K562 treated with DMSO at 1 percent for 24 hours (cell line): Measurements from ENCODE around the gene SRPRA. TPM values are rescaled to one million over a fixed set of nuclear protein-coding genes. Genes with fewer than 3 reads are reported as not detected.

Experiments
- total RNA-seq: library from RNA; unstranded; fragments of 300-600 nt; gene quantifications from 2 replicates; pipeline ENCODE4 v1.2.3, GENCODE V29; 2022; ENCODE audit warnings: low read depth; ENCODE audit not compliant: insufficient read depth

SRPRA gene, protein sequence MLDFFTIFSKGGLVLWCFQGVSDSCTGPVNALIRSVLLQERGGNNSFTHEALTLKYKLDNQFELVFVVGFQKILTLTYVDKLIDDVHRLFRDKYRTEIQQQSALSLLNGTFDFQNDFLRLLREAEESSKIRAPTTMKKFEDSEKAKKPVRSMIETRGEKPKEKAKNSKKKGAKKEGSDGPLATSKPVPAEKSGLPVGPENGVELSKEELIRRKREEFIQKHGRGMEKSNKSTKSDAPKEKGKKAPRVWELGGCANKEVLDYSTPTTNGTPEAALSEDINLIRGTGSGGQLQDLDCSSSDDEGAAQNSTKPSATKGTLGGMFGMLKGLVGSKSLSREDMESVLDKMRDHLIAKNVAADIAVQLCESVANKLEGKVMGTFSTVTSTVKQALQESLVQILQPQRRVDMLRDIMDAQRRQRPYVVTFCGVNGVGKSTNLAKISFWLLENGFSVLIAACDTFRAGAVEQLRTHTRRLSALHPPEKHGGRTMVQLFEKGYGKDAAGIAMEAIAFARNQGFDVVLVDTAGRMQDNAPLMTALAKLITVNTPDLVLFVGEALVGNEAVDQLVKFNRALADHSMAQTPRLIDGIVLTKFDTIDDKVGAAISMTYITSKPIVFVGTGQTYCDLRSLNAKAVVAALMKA
- 103 and 106 TPM in 2 replicates for total RNA-seq

DNA sequence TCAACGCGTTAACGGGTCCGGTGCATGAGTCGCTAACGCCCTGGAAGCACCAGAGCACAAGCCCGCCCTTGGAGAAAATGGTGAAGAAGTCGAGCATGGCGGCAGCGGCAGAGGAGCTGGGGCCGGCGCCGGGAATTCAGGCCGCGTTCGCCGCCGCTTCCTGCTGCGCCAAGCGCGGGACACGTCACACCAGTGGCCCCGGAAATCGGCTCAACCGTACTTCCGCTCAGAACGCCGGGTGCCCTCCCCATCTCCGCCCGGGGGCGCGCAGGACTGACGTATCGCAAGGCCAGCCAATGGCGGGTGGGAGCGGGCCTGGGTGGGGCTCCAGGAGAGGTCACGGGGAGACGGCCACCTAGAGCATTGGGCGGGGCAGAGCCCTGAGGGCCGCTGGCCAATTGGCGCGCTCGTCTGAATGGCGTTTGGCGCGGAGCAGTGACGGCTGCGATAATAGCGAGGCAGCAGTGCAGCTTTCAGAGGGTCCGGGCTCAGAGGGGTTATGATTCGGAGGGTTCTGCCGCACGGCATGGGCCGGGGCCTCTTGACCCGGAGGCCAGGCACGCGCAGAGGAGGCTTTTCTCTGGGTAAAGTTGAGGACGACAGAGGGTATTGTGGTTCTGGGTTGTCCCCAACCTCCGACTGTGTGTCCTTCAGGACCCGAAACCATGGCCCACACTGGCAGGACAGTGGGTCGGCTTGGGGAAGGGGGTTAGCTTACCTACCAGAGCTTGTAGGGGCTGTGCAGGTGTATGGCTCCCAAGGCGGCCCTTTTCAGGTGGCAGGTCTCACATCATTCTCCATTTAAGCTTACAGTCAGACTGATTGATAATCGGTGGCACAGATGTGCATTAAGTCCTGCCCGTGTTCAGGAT, at the start of gene SRPRA, which contains the start of gene FOXRED1:
Gene SRPRA (minus strand): TSS at position 188 of the 872 bp plus-strand sequence. CDS start 91 bp downstream, at position 97.
Gene FOXRED1 (plus strand): TSS at position 447 of the 872 bp plus-strand sequence. CDS start 53 bp downstream, at position 500.

DNA sequence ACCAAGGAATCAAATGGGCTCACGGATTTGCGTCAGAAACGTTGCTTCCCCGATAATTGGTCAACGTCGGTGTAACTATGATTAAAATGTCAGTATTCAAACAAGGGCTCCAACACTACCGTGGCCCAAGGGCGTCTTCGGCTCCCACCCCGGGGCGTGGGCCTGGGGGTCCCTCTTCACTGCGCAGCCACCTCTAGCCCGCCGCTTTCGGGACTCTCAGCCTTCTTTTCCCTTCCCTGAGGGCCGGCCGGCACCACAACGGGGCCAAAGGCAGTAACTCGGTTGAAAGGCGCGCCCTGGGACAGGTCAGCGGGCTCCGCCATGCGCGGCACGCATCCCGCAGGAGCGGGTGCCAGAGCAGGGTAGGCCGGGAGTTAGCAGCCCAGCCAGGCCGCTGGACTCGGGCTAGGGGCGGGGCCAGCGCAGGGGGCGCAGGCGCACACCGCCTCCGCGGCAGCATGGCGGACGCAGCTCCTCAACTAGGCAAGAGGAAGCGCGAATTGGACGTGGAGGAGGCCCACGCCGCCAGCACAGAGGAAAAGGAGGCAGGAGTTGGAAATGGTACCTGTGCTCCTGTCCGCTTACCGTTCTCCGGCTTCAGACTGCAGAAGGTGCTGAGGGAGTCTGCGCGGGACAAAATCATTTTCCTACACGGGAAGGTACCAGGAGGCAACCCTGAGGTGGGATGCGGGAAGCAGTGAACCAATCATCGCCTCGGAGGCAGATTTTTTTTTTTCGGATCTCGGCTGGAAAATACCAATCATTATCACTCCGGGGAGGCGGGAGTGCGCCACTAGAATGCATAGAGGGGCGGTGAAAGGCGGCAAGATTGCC, 35.1 kb upstream of the SRPRA start, which contains the start of gene DCPS:
Gene DCPS (plus strand): TSS at position 438 of the 834 bp plus-strand sequence. CDS start 21 bp downstream, at position 459.

DNA sequence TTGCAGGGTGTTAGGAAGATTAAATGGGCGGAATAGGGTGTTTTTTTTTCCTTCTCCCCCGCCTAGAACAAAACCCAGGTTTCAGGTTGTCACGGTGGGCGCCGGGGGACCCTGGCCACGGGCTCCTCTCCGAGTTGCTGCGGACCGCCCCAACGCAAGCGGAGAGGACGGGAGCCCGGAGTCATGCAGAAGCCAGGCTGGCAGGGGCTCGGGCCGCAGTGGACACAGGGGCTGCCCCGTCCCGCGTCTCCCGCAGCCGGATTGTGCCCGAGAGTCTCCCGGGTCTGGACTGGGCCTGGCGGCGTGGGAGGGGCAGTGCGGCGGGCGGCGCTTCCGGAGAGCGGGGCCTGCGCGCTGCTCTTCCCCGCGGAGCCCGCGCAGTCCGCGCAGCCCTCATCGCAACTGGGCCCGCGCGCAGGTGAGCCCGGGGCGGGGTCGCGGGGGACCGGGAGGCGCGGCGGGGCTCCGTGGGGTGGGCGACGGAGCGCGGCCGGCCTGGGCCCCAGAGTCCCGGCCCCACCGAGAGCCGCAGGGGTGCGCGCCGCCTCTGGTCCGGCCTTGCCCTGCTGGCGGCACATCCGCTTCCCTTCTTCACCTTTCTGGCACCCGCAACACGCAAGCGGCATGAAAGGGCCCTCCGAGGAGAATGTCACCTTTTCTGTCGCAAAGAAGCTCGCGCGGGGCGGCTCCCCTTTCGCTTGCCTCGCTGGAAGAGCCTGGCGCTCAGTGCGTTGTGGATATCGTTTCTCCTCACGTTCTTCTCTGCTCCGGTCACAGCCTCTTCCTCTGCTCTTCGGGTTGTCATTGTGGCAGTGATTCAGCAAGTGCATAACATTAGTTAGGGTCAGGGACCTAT, 14.3 kb upstream of the SRPRA start, which contains the start of gene TIRAP:
Gene TIRAP (plus strand): TSS at position 358 of the 856 bp plus-strand sequence. CDS start 7,802 bp downstream, outside the sequence.

Other genes with a start within 250 kb of the SRPRA start
- 1.1 and 1.6 TPM in 2 replicates for gene CDON, start 206.0 kb downstream of the SRPRA start, total RNA-seq
- gene RPUSD4, start 57.2 kb downstream of the SRPRA start, total RNA-seq: 15.4 and 16.0 TPM in 2 replicates
- 8.6 and 11.7 TPM in 2 replicates for gene FAM118B, start 57.1 kb downstream of the SRPRA start, total RNA-seq
- gene FOXRED1, start 259 bp upstream of the SRPRA start, total RNA-seq: 53.3 and 53.8 TPM in 2 replicates
- gene TIRAP, start 14.2 kb upstream of the SRPRA start, total RNA-seq: 9.0 and 9.9 TPM in 2 replicates
- gene DCPS, start 35.2 kb upstream of the SRPRA start, total RNA-seq: 18.6 and 22.2 TPM in 2 replicates
- 29.5 and 34.6 TPM in 2 replicates for gene ST3GAL4, start 86.8 kb upstream of the SRPRA start, total RNA-seq